WTC11 (cell line): ENCODE results near the gene TNFRSF1B.

ENCODE experiments used
- KAT7 ChIP-seq: sonication (generic); formaldehyde crosslinking; IDR thresholded peaks from 2 replicates; pipeline ENCODE4 v1.8.1; 2023; ENCODE audit warnings: missing genetic modification reagents, mild to moderate bottlenecking, borderline replicate concordance
- NR2C2 ChIP-seq: sonication (generic); formaldehyde crosslinking; IDR thresholded peaks from 2 replicates; pipeline ENCODE4 v1.8.0; 2022; ENCODE audit warnings: mild to moderate bottlenecking, missing genetic modification reagents
- SP1 ChIP-seq: sonication (generic); formaldehyde crosslinking; conservative IDR thresholded peaks from 2 replicates; pipeline ENCODE4 v1.8.1; 2022; ENCODE audit warnings: missing genetic modification reagents
- ZBTB43 ChIP-seq: sonication (generic); formaldehyde crosslinking; IDR thresholded peaks from 2 replicates; pipeline ENCODE4 v1.8.1; 2023; ENCODE audit warnings: mild to moderate bottlenecking, missing genetic modification reagents
- TF ChIP-seq, protein P1 (sequence below): fragments of 200-600 bp; IDR thresholded peaks from 2 replicates; pipeline ENCODE4 v1.8.0; 2022; ENCODE audit warnings: antibody characterized with exemption

- TF ChIP-seq, protein P1, sequence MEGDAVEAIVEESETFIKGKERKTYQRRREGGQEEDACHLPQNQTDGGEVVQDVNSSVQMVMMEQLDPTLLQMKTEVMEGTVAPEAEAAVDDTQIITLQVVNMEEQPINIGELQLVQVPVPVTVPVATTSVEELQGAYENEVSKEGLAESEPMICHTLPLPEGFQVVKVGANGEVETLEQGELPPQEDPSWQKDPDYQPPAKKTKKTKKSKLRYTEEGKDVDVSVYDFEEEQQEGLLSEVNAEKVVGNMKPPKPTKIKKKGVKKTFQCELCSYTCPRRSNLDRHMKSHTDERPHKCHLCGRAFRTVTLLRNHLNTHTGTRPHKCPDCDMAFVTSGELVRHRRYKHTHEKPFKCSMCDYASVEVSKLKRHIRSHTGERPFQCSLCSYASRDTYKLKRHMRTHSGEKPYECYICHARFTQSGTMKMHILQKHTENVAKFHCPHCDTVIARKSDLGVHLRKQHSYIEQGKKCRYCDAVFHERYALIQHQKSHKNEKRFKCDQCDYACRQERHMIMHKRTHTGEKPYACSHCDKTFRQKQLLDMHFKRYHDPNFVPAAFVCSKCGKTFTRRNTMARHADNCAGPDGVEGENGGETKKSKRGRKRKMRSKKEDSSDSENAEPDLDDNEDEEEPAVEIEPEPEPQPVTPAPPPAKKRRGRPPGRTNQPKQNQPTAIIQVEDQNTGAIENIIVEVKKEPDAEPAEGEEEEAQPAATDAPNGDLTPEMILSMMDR, result no peak
- TF ChIP-seq ZBTB43 (no peak), SP1 (CRISPR knock-in tag) (no peak), NR2C2 (CRISPR knock-in tag) (no peak), KAT7 (no peak)
Observed at GRCh38 chr1:12180315-12180714, 13.5 kb downstream of the TNFRSF1B start.
